SK-N-SH (cell line): ENCODE measurements around the gene FMN2. TPM values are rescaled to one million over a fixed set of nuclear protein-coding genes. Genes with fewer than 3 reads are reported as not detected.

Experiments used
- CTCF ChIA-PET: fragments of 300-600, 350-600 bp; formaldehyde crosslinking; extraction: SDS; loops from one replicate; lab custom pipeline; 2021; lab: Yijun Ruan, JAX
- POLR2A ChIA-PET: fragments of 350-600 bp; sonication (Branson Sonifier 250); formaldehyde crosslinking; extraction: SDS; loops from one replicate; lab custom pipeline; 2020; ENCODE audit warnings: antibody characterized with exemption, inconsistent platforms; lab: Yijun Ruan, JAX
- DNase-seq: peaks from one replicate; pipeline ENCODE4 v3.0.0; 2012
- H2AFZ ChIP-seq: fragments of 200-600 bp; sonication (generic); 2 replicates; pipeline ENCODE4 v1.8.1; 2016; ENCODE audit warnings: antibody characterized with exemption, mild to moderate bottlenecking, low read depth
- H3F3A ChIP-seq: fragments of 200-600 bp; sonication (generic); replicated peaks from 2 replicates; pipeline ENCODE3; 2016; ENCODE audit warnings: antibody characterized with exemption, mild to moderate bottlenecking; ENCODE audit not compliant: insufficient read depth
- H3K27ac ChIP-seq, 2 experiments: fragments of 200-500 bp in 1 of 2; fragments of 200-600 bp in 1 of 2; sonication (Bioruptor generic) in 1 of 2; sonication (generic), shearing (Covaris generic) in 1 of 2; 2 replicates each; pipeline versions ENCODE4 v1.5.1 to v1.6.1; 2014 to 2016; ENCODE audit warnings: low read depth in 2 of 2, inconsistent platforms in 1 of 2, low read length in 1 of 2, mild to moderate bottlenecking in 1 of 2, mixed read lengths in 1 of 2
- H3K27me3 ChIP-seq: fragments of 200-600 bp; sonication (generic), shearing (Covaris generic); 2 replicates; pipeline ENCODE4 v1.6.1; 2016; ENCODE audit warnings: mixed run types; ENCODE audit not compliant: insufficient read depth
- H3K36me3 ChIP-seq, 2 experiments: fragments of 200-500 bp in 1 of 2; fragments of 200-600 bp in 1 of 2; sonication (Bioruptor generic) in 1 of 2; sonication (generic) in 1 of 2; replicated peaks in 1 of 2; 2 replicates each; pipeline versions ENCODE3 to v1.5.1; 2014 to 2016; ENCODE audit warnings: low read length in 1 of 2, mild to moderate bottlenecking in 1 of 2; ENCODE audit not compliant: insufficient read depth in 2 of 2, control insufficient read depth in 1 of 2
- H3K4me1 ChIP-seq, 2 experiments: fragments of 200-500 bp in 1 of 2; fragments of 200-600 bp in 1 of 2; sonication (Bioruptor generic) in 1 of 2; sonication (generic), shearing (Covaris generic) in 1 of 2; 2 replicates each; pipeline versions ENCODE4 v1.5.1 to v1.6.1; 2014 to 2016; ENCODE audit warnings: low read depth in 1 of 2, low read length in 1 of 2, mixed run types in 1 of 2; ENCODE audit not compliant: insufficient read depth in 2 of 2, control insufficient read depth in 1 of 2
- H3K4me2 ChIP-seq: fragments of 200-600 bp; sonication (generic), shearing (Covaris generic); 2 replicates; pipeline ENCODE4 v1.6.1; 2017; ENCODE audit warnings: mixed run types
- H3K4me3 ChIP-seq, 2 experiments: fragments of 200-500 bp in 1 of 2; fragments of 200-600 bp in 1 of 2; sonication (Bioruptor generic) in 1 of 2; sonication (generic), shearing (Covaris generic) in 1 of 2; 2 replicates each; pipeline versions ENCODE4 v1.5.1 to v1.8.1; 2014 to 2016; ENCODE audit warnings: low read depth in 2 of 2, inconsistent platforms in 1 of 2, low read length in 1 of 2, mild to moderate bottlenecking in 1 of 2, mixed read lengths in 1 of 2, moderate library complexity in 1 of 2
- H3K79me2 ChIP-seq: fragments of 200-600 bp; sonication (generic); 2 replicates; pipeline ENCODE4 v1.8.1; 2017; ENCODE audit warnings: mild to moderate bottlenecking; ENCODE audit not compliant: insufficient read depth
- H3K9ac ChIP-seq: fragments of 200-600 bp; sonication (generic); 2 replicates; pipeline ENCODE4 v1.6.1; 2017; ENCODE audit warnings: mixed run types
- H3K9me2 ChIP-seq: fragments of 200-600 bp; sonication (generic); 2 replicates; pipeline ENCODE4 v1.6.1; 2017; ENCODE audit warnings: mixed run types
- H3K9me3 ChIP-seq: fragments of 200-600 bp; sonication (generic); 2 replicates; pipeline ENCODE4 v1.6.1; 2017; ENCODE audit warnings: mixed run types, mild to moderate bottlenecking, moderate library complexity
- H4K20me1 ChIP-seq: fragments of 200-600 bp; sonication (generic); 2 replicates; pipeline ENCODE4 v1.6.1; 2017; ENCODE audit warnings: mild to moderate bottlenecking, mixed run types; ENCODE audit not compliant: insufficient read depth
- EP300 ChIP-seq, 2 experiments: IDR thresholded peaks; 2 replicates each; pipeline versions ENCODE4 v1.4.0 to v1.6.1; 2012; ENCODE audit warnings: borderline replicate concordance in 1 of 2, low read depth in 1 of 2, low read length in 1 of 2
- FOXJ3 ChIP-seq: sonication (generic); formaldehyde crosslinking; IDR thresholded peaks from 2 replicates; pipeline ENCODE4 v1.5.1; 2020; ENCODE audit warnings: mild to moderate bottlenecking, missing genetic modification reagents
- GABPA ChIP-seq: IDR thresholded peaks from 2 replicates; pipeline ENCODE4 v1.4.0; 2012; ENCODE audit warnings: low read depth, mild to moderate bottlenecking
- IRF3 ChIP-seq: fragments of 150-350 bp; IDR thresholded peaks from 2 replicates; pipeline ENCODE4 v1.6.1; 2016; ENCODE audit warnings: mild to moderate bottlenecking, low read depth, low read length
- JUND ChIP-seq: IDR thresholded peaks from 2 replicates; pipeline ENCODE4 v1.4.0; 2012
- MXI1 ChIP-seq: IDR thresholded peaks from 2 replicates; pipeline ENCODE4 v1.6.1; 2012; ENCODE audit warnings: mild to moderate bottlenecking, low read depth, low read length, improper control_type of control experiment
- NFIC ChIP-seq: IDR thresholded peaks from 2 replicates; pipeline ENCODE4 v1.4.0; 2012; ENCODE audit warnings: borderline replicate concordance
- TAF1 ChIP-seq: IDR thresholded peaks from 2 replicates; pipeline ENCODE4 v1.6.1; 2012; ENCODE audit warnings: low read depth, mild to moderate bottlenecking, low read length, moderate library complexity, borderline replicate concordance
- TCF12 ChIP-seq: IDR thresholded peaks from 2 replicates; pipeline ENCODE4 v1.4.0; 2012
- TEAD4 ChIP-seq: IDR thresholded peaks from 2 replicates; pipeline ENCODE4 v1.4.0; 2012; ENCODE audit warnings: mild to moderate bottlenecking, borderline replicate concordance; ENCODE audit not compliant: insufficient read depth
- YY1 ChIP-seq: IDR thresholded peaks from 2 replicates; pipeline ENCODE4 v1.4.0; 2012; ENCODE audit warnings: low read depth, mild to moderate bottlenecking
- WGBS: methylation state at CpG from one replicate; pipeline ENCODE4 v1.1.6; 2017; ENCODE audit warnings: low lambda C conversion rate; 5-methylcytosine and 5-hydroxymethylcytosine counted together
- polyA plus RNA-seq, 3 experiments: library from polyadenylated mRNA; depleted of rRNA; stranded (reverse); fragments of >200 nt; gene quantifications; 2 replicates each; pipeline ENCODE4 v1.2.3, GENCODE V29; 2012
- TF ChIP-seq, protein P1 (sequence below): IDR thresholded peaks from 2 replicates; pipeline ENCODE4 v1.4.0; 2012; ENCODE audit warnings: low read depth, borderline replicate concordance
- TF ChIP-seq, protein P2 (sequence below): fragments of 200-600 bp; sonication (generic); IDR thresholded peaks from 2 replicates; pipeline ENCODE4 v1.6.1; 2017; ENCODE audit warnings: antibody characterized with exemption, mild to moderate bottlenecking, moderate library complexity
- TF ChIP-seq, protein P3 (sequence below): IDR thresholded peaks from 2 replicates; pipeline ENCODE4; 2012

Gene FMN2
- polyA plus RNA-seq, 1 of the 3 experiments (the other 2 are of a cell fraction): 7.2 TPM

- TF ChIP-seq, protein P1, sequence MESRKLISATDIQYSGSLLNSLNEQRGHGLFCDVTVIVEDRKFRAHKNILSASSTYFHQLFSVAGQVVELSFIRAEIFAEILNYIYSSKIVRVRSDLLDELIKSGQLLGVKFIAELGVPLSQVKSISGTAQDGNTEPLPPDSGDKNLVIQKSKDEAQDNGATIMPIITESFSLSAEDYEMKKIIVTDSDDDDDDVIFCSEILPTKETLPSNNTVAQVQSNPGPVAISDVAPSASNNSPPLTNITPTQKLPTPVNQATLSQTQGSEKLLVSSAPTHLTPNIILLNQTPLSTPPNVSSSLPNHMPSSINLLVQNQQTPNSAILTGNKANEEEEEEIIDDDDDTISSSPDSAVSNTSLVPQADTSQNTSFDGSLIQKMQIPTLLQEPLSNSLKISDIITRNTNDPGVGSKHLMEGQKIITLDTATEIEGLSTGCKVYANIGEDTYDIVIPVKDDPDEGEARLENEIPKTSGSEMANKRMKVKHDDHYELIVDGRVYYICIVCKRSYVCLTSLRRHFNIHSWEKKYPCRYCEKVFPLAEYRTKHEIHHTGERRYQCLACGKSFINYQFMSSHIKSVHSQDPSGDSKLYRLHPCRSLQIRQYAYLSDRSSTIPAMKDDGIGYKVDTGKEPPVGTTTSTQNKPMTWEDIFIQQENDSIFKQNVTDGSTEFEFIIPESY: no peak
- no peak for TF ChIP-seq EP300 (IDR thresholded peaks at IDR 0.05; ENCODE audit: borderline replicate concordance in 1 of 2, low read depth in 1 of 2, low read length in 1 of 2)
Observed at GRCh38 chr1:240420766-240421165, 329.1 kb downstream of the FMN2 start (continued).

- H3K27ac ChIP-seq: no peak overlapping the region
- H3K4me2 ChIP-seq: no peak overlapping the region
- peaks cover 24% of the 10 kb centered on the region for H3K79me2 ChIP-seq
- H3F3A ChIP-seq: peaks cover 11% of the 10 kb centered on the region
- WGBS: 92% methylated on average over 6 of the region's 6 CpGs
- H3K27me3 ChIP-seq: no peaks in the 10 kb centered on the region
- no peaks in the 10 kb centered on the region; a peak in 1 of 4 replicates for H3K4me1 ChIP-seq
- no peaks in the 10 kb centered on the region for H4K20me1 ChIP-seq
- no peak overlapping the region for H3K4me3 ChIP-seq
- POLR2A ChIA-PET: no interaction called here
- no peak overlapping the region for H3K9ac ChIP-seq
- CTCF ChIA-PET: no interaction called here
- TF ChIP-seq TEAD4 (no peak), TAF1 (no peak), TCF12 (no peak), GABPA (no peak), IRF3 (no peak), NFIC (no peak), YY1 (no peak), MXI1 (no peak), FOXJ3 (no peak), JUND (no peak)
- TF ChIP-seq, protein P2, sequence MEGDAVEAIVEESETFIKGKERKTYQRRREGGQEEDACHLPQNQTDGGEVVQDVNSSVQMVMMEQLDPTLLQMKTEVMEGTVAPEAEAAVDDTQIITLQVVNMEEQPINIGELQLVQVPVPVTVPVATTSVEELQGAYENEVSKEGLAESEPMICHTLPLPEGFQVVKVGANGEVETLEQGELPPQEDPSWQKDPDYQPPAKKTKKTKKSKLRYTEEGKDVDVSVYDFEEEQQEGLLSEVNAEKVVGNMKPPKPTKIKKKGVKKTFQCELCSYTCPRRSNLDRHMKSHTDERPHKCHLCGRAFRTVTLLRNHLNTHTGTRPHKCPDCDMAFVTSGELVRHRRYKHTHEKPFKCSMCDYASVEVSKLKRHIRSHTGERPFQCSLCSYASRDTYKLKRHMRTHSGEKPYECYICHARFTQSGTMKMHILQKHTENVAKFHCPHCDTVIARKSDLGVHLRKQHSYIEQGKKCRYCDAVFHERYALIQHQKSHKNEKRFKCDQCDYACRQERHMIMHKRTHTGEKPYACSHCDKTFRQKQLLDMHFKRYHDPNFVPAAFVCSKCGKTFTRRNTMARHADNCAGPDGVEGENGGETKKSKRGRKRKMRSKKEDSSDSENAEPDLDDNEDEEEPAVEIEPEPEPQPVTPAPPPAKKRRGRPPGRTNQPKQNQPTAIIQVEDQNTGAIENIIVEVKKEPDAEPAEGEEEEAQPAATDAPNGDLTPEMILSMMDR: no peak
- TF ChIP-seq, protein P3, sequence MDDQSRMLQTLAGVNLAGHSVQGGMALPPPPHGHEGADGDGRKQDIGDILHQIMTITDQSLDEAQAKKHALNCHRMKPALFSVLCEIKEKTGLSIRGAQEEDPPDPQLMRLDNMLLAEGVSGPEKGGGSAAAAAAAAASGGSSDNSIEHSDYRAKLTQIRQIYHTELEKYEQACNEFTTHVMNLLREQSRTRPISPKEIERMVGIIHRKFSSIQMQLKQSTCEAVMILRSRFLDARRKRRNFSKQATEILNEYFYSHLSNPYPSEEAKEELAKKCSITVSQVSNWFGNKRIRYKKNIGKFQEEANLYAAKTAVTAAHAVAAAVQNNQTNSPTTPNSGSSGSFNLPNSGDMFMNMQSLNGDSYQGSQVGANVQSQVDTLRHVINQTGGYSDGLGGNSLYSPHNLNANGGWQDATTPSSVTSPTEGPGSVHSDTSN: no peak
- no peaks in the 10 kb centered on the region for H3K9me3 ChIP-seq
- no peak for DNase-seq
- peaks cover 4 to 13% of the 10 kb centered on the region in 2 experiments for H3K36me3 ChIP-seq
- H3K9me2 ChIP-seq: no peaks in the 10 kb centered on the region
- no peak overlapping the region for H2AFZ ChIP-seq
Observed at GRCh38 chr1:240423246-240423924, 331.7 kb downstream of the FMN2 start.
